Uterus (tissue), 2 donors: ENCODE data around the gene CD86.

Experiments used
- CTCF ChIP-seq, 4 experiments: fragments of 200-600 bp in 2 of 4; fragments of 450-650 bp in 2 of 4; sonication (generic) in 2 of 4; IDR thresholded peaks; one replicate each; pipeline ENCODE4 v1.5.1; 2016 to 2019; ENCODE audit warnings: antibody characterized with exemption in 4 of 4, mild to moderate bottlenecking in 2 of 4, moderate library complexity in 1 of 4
- POLR2A ChIP-seq, 2 donors: fragments of 450-650 bp; IDR thresholded peaks; one replicate each; pipeline ENCODE4 v1.6.1; 2016; ENCODE audit warnings: antibody characterized with exemption in 2 of 2, mild to moderate bottlenecking in 1 of 2, moderate library complexity in 1 of 2

- TF ChIP-seq CTCF (IDR thresholded peaks at IDR 0.05): no peak
- no peak for TF ChIP-seq POLR2A (IDR thresholded peaks at IDR 0.05)
Observed at GRCh38 chr3:122008166-122008565, 47.0 kb upstream of the CD86 start.
